Caco-2 (cell line): ENCODE measurements around the gene ATF7IP. TPM values are rescaled to one million over a fixed set of nuclear protein-coding genes. Genes with fewer than 3 reads are reported as not detected.

ENCODE experiments used
- BruUV-seq: library from RNA; stranded (reverse); fragments of 400-500 nt; replicated peaks from 2 replicates; lab custom pipeline; 2021; lab: Mats Ljungman, UMichigan
- CTCF ChIA-PET: fragments of 300-600 bp; sonication (Branson Sonifier 250); formaldehyde crosslinking; loops from one replicate; lab custom pipeline; 2022; ENCODE audit warnings: antibody characterized with exemption; lab: Charles Lee
- POLR2A ChIA-PET: fragments of 300-600 bp; sonication (Branson Sonifier 250); formaldehyde crosslinking; loops from one replicate; lab custom pipeline; 2022; ENCODE audit warnings: antibody characterized with exemption; lab: Charles Lee
- DNase-seq, 2 experiments: peaks; one replicate each; pipeline versions ENCODE4 v3.0.0 to v3.0.0-alpha.2; 2020 to 2022
- H3K27me3 ChIP-seq: replicated peaks from 2 replicates; pipeline ENCODE4 v1.6.0; 2011; ENCODE audit warnings: low read length; ENCODE audit not compliant: control insufficient read depth, insufficient read depth
- H3K36me3 ChIP-seq: 2 replicates; pipeline ENCODE4 v1.5.1; 2011; ENCODE audit warnings: low read length; ENCODE audit not compliant: control insufficient read depth, insufficient read depth
- H3K4me1 ChIP-seq: fragments of 250-450 bp; sonication (Bioruptor Pico); 2 replicates; pipeline ENCODE4 v1.5.1; 2020; ENCODE audit warnings: mild to moderate bottlenecking
- H3K4me3 ChIP-seq: 2 replicates; pipeline ENCODE4 v1.5.1; 2011; ENCODE audit warnings: low read depth, mild to moderate bottlenecking, control low read depth, low read length
- H3K9me3 ChIP-seq: fragments of 250-450 bp; sonication (Bioruptor Pico); 2 replicates; pipeline ENCODE4 v1.5.1; 2020; ENCODE audit warnings: mild to moderate bottlenecking, moderate library complexity
- H3K27ac Mint-ChIP-seq: one replicate; pipeline ENCODE4 v1.8.0; 2022; ENCODE audit warnings: mixed read lengths; ENCODE audit not compliant: unreplicated experiment
- H3K27me3 Mint-ChIP-seq: one replicate; pipeline ENCODE4 v1.8.0; 2022; ENCODE audit warnings: mixed read lengths; ENCODE audit not compliant: insufficient read depth, unreplicated experiment
- H3K36me3 Mint-ChIP-seq: one replicate; pipeline ENCODE4 v1.8.0; 2022; ENCODE audit warnings: mild to moderate bottlenecking, mixed read lengths; ENCODE audit not compliant: insufficient read depth, unreplicated experiment
- H3K4me1 Mint-ChIP-seq: one replicate; pipeline ENCODE4 v1.8.0; 2022; ENCODE audit warnings: low read depth, mixed read lengths; ENCODE audit not compliant: unreplicated experiment
- H3K4me3 Mint-ChIP-seq: one replicate; pipeline ENCODE4 v1.8.0; 2022; ENCODE audit warnings: mild to moderate bottlenecking, moderate library complexity, mixed read lengths; ENCODE audit not compliant: unreplicated experiment
- H3K9me3 Mint-ChIP-seq: one replicate; pipeline ENCODE4 v1.8.0; 2022; ENCODE audit warnings: mixed read lengths; ENCODE audit not compliant: unreplicated experiment
- intact Hi-C: fragments of 100-400 bp; cut with micrococcal nuclease; formaldehyde crosslinking; loops from one replicate; pipeline ENCODE4 v1.10.0; 2022; ENCODE audit not compliant: unreplicated experiment
- total RNA-seq: library from RNA; stranded (reverse); gene quantifications from 2 replicates; pipeline ENCODE4 v1.2.3, GENCODE V29; 2022
- TF ChIP-seq, protein P1 (sequence below), 2 experiments: fragments of 200-600 bp in 1 of 2; IDR thresholded peaks; 1 replicate in 1 of 2; 2 replicates in 1 of 2; pipeline versions ENCODE4 v1.5.1 to v1.8.0; 2011 to 2022; ENCODE audit warnings: antibody characterized with exemption in 1 of 2, control low read depth in 1 of 2, inconsistent platforms in 1 of 2, low read depth in 1 of 2, low read length in 1 of 2, mild to moderate bottlenecking in 1 of 2, moderate library complexity in 1 of 2; ENCODE audit not compliant: insufficient read depth in 1 of 2, severe bottlenecking in 1 of 2, unreplicated experiment in 1 of 2

Gene ATF7IP
- total RNA-seq, 1 experiment from 2014 or later: 107 TPM

DNA sequence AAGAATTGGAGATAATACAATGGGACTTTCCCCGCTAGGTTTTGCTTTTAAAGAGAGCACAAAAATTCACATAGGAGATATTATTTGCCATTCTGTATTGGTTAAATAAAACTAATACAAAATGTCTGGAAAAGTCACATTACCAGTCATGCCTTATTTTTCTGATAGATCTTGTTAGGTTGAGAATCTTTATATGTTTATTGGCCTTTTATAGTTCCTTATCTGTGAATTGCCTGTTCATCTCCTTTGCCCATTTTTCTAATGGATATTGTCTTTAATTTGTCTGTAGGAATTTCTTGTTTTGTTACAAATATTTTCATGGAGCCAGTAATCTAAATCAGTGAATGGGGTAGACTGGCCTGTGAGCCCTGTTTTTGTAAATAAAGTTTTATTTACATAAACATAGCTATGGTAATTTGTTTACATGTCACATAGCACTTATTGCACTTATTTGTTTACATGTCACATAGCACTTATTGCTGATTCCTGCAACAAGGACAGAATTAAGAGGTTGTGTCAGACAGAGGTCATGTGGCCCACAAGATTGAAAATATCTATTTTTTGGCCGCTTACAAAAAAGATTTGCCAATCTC, 65.0 kb downstream of the ATF7IP start:
- no peak overlapping the region for H3K27ac Mint-ChIP-seq
- peaks cover 14% of the 10 kb centered on the region for H3K9me3 Mint-ChIP-seq
- Histone ChIP-seq H3K9me3 (no peaks in the 10 kb centered on the region; the same call in 1 of the 2 replicates), H3K36me3 (peaks cover 2% of the 10 kb centered on the region; the same call in 1 of the 2 replicates), H3K4me1 (no peaks in the 10 kb centered on the region), H3K4me3 (no peak overlapping the region), H3K27me3 (no peaks in the 10 kb centered on the region)
- H3K36me3 Mint-ChIP-seq: peaks cover 23% of the 10 kb centered on the region
- BruUV-seq: no TSS peak
- CTCF ChIA-PET: no interaction called here
- TF ChIP-seq, protein P1, sequence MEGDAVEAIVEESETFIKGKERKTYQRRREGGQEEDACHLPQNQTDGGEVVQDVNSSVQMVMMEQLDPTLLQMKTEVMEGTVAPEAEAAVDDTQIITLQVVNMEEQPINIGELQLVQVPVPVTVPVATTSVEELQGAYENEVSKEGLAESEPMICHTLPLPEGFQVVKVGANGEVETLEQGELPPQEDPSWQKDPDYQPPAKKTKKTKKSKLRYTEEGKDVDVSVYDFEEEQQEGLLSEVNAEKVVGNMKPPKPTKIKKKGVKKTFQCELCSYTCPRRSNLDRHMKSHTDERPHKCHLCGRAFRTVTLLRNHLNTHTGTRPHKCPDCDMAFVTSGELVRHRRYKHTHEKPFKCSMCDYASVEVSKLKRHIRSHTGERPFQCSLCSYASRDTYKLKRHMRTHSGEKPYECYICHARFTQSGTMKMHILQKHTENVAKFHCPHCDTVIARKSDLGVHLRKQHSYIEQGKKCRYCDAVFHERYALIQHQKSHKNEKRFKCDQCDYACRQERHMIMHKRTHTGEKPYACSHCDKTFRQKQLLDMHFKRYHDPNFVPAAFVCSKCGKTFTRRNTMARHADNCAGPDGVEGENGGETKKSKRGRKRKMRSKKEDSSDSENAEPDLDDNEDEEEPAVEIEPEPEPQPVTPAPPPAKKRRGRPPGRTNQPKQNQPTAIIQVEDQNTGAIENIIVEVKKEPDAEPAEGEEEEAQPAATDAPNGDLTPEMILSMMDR (IDR thresholded peaks at IDR 0.05; ENCODE audit: insufficient read depth in 1 of 2, low read depth in 1 of 2, low read length in 1 of 2, severe bottlenecking in 1 of 2, unreplicated experiment in 1 of 2): no peak
- intact Hi-C loops: no loop called here
- H3K27me3 Mint-ChIP-seq: no peaks in the 10 kb centered on the region
- POLR2A ChIA-PET: no interaction called here
- no peak for DNase-seq
- no peaks in the 10 kb centered on the region for H3K4me1 Mint-ChIP-seq
- no peak overlapping the region for H3K4me3 Mint-ChIP-seq

DNA sequence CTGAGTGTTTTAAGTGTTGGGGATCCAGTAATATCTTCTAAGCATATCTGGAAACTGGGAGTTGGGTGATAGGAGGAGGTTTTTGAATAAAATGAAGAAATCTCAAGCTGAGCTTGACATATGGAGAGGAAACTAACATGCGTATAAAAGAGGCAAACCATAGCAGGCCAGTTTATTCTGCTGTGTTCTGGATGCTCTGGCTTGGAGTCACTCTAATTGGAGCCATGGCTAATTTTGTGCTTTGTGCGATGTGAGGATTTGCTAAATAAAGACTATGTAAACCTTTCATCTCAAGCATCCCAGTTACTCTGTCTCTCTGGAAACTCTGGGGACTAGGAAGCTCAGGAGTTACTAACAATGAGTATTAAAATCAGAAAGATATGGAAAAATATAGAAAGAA, 66.5 kb downstream of the ATF7IP start:
- Mint-ChIP-seq H3K27ac (no peak overlapping the region), H3K27me3 (no peaks in the 10 kb centered on the region)

DNA sequence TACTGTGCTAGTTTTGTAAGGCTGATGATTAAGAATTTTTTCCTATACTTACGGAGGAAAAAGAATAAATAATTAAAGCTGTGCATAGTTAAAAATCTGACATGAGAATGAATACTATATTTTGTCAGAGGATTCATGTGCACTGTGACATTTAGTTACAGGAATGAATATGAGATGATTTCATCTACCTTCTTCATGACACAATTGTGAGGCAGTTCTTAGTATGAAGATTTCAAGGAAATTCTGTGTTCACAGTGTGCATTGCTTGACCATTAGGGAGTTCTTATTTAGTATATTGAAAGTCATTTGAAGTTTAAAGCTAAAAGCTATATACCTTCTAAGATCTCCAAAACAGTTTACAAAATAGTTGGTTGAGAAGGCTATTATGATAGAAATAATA, 70.1 kb downstream of the ATF7IP start:
- ChIA-PET CTCF (no interaction called here), POLR2A (no interaction called here)
- no peaks in the 10 kb centered on the region for H3K27me3 Mint-ChIP-seq
- peaks cover 33% of the 10 kb centered on the region for H3K36me3 Mint-ChIP-seq
- H3K9me3 ChIP-seq: no peaks in the 10 kb centered on the region; the same call in 1 of the 2 replicates
- no peak for DNase-seq
- TF ChIP-seq, protein P1 (IDR thresholded peaks at IDR 0.05; ENCODE audit: insufficient read depth in 1 of 2, low read depth in 1 of 2, low read length in 1 of 2, severe bottlenecking in 1 of 2, unreplicated experiment in 1 of 2): no peak
- H3K27ac Mint-ChIP-seq: no peak overlapping the region
- no peaks in the 10 kb centered on the region for H3K4me1 ChIP-seq
- no TSS peak for BruUV-seq
- H3K4me3 ChIP-seq: no peak overlapping the region
- H3K4me3 Mint-ChIP-seq: no peak overlapping the region
- intact Hi-C loops: no loop called here
- peaks cover 4% of the 10 kb centered on the region for H3K9me3 Mint-ChIP-seq
- H3K27me3 ChIP-seq: no peaks in the 10 kb centered on the region
- peaks cover 2% of the 10 kb centered on the region; the same call in 1 of the 2 replicates for H3K36me3 ChIP-seq
- H3K4me1 Mint-ChIP-seq: no peaks in the 10 kb centered on the region

More for the DNA sequence above, 66.5 kb downstream of the ATF7IP start:
- Mint-ChIP-seq H3K9me3 (peaks cover 14% of the 10 kb centered on the region), H3K4me1 (no peaks in the 10 kb centered on the region), H3K36me3 (peaks cover 26% of the 10 kb centered on the region), H3K4me3 (no peak overlapping the region)
- ChIA-PET POLR2A (no interaction called here), CTCF (no interaction called here)
- intact Hi-C loops: no loop called here
- DNase-seq: no peak
- Histone ChIP-seq H3K9me3 (no peaks in the 10 kb centered on the region; the same call in 1 of the 2 replicates), H3K27me3 (no peaks in the 10 kb centered on the region), H3K36me3 (peaks cover 2% of the 10 kb centered on the region; the same call in 1 of the 2 replicates), H3K4me3 (no peak overlapping the region), H3K4me1 (no peaks in the 10 kb centered on the region)
- no TSS peak for BruUV-seq
- TF ChIP-seq, protein P1 (IDR thresholded peaks at IDR 0.05; ENCODE audit: insufficient read depth in 1 of 2, low read depth in 1 of 2, low read length in 1 of 2, severe bottlenecking in 1 of 2, unreplicated experiment in 1 of 2): no peak
